Activated CD8-positive, alpha-beta memory T cell treated with anti-CD3 and anti-CD28 coated beads, Interleukin-2, amount 50 U/mL, for 4 hours (primary cell): ENCODE data around the gene SUMO1.
"Not testable (repeated sequence)": the region's sequence is repeated elsewhere in the genome, so short reads cannot be mapped to it uniquely, and the experiment has no call there.

Source experiments
- DNase-seq: peaks from one replicate; pipeline ENCODE4 v3.0.0-alpha.2; 2020

The SUMO1 gene

GRCh38 chr2:202238234-202239197 lies at the start of gene SUMO1:
Gene SUMO1 (minus strand): TSS chr2:202238597. CDS start chr2:202238451, 146 bp downstream.
- peak; percentile 92 for DNase-seq

DNA sequence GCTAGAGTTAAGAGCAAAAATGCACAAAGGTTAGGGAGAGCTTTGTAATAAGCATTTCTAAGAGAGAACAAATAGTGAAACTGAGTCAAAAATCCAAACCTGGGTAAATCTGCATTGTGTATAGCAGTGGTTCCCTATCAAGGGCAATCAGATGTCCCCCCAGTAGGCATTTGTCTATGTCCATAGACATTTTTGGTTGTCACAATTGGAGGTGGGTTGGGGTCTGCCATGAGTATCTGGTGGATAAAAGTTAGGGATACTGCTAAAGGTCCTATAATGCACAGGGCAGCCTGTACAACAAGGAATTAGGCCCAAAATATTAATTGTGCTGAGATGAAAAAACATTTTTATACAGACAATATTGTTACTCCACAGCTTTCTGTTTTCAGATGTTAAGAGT lies 48.2 kb upstream of the SUMO1 start:
- DNase-seq = no peak

DNA sequence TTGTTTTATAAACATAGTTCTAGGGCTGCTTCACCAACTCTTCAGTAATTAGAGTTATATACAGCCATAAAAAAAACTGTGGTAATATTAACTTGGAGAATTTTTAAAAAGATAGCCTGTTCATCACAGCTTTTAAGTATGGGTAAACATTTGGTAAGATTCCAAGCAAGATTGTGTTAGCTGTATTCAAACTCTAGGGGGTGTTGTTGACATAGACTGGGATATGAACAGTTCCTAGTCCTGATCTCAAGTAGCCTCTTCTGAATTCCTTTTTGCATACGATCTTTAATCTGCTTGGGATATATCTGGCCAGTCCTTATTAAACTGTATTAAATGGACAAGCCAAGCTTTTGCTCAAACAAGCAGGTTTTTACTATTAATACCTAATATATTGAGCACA lies 40.5 kb upstream of the SUMO1 start:
- no peak for DNase-seq

DNA sequence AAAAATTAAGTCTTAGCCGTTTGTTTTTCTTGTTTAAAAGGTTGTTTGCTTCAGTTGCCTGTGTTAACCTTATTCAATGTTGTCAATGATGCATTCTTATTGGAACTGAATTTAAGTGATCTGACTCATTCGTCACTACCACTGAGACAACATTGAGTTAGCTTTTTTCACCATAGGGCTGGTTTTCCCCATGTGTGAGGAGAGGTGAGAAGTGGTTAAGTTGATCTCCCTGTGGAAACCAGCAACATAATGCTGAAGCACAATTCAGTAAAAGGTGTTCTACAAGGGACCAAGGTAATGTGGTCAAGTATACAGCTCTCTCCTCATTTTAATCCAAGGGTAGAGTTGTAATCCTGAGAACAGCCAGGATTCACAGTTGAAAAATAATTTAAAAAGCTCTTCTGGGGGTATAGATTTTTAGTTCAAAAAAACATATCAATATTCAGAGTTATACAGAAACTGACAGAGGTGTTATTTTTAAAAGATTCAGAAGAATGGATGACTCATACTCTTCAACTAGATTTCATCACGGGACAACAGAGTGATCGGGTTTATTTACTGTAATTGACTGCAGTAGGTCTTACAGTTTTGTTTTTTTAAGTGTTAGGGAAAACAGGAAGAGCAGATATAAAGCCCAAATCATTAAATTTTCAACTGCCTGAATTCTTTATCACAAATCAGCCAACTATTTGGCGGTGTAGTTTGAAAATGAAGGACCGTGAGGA lies 39.8 kb upstream of the SUMO1 start:
- no peak for DNase-seq

DNA sequence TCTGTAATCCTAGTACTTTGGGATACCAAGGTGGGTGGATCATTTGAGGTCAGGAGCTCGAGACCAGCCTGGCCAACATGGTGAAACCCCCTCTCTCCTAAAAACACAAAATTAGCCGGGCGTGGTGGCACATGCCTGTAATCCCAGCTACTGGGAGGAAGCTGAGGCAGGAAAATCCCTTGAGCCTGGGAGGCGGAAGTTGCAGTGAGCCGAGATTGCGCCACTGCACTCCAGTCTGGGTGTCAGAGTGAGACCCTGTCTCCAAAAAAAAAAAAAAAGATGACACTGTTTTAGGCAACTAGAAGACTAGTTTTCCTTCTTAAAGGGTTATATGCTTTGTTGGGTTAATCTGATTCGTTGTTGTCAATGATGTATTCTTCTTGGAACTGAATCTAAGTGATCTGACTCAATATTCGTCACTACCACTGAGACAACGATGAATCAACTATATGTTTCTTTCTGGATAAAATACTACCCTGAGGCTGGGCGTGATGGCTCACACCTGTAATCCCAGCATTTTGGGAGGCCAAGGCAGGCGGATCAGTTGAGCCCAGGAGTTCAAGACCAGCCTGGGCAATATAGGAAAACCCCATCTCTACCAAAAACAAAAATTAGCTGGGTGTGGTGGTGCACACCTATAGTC lies 37.8 kb upstream of the SUMO1 start:
- DNase-seq = not testable (repeated sequence)

DNA sequence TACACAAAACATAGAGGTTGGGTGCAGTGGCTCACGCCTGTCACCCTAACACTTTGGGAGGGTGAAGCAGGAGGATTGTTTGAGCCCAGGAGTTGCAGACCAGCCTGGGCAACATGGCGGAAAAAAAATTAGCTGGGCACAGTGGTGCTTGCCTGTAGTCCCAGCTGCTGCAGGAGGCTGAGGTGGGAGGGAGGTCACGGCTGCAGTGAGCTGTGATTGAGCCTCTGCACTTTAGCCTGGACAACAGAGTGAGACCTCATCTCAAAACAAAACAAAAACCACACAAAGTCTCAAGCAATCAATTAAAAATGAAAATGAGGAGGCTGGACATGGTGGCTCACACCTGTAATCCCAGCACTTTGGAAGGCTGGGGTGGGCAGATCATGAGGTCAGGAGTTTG lies 32.1 kb upstream of the SUMO1 start:
- no peak for DNase-seq

DNA sequence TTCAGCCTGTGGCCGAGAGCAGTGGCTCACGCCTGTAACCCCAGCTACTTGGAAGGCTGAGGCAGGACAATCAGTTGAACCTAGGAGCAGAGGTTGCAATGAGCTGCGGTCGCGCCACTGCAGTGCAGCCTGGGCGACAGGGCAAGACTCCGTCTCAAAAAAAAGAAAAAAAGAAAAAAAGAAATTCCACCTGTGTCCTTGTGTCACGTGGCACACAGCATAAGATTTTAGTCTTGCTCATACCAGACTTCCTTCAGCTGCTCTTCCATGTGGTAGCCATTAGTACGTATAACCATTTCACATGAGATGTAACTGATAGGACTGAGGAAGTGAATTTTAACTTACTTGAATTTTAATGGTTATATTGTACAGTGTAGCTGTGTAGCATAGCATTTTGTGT lies 31.2 kb upstream of the SUMO1 start:
- DNase-seq = no peak

- DNase-seq = no peak
Measured at GRCh38 chr2:202267495-202267894, 29.1 kb upstream of the SUMO1 start.

- peak; percentile 84 for DNase-seq
Measured at GRCh38 chr2:202265467-202266277, 27.3 kb upstream of the SUMO1 start, which contains the start of gene NOP58. Gene NOP58 (plus strand): TSS chr2:202265763. CDS start chr2:202265942, 179 bp downstream.

DNA sequence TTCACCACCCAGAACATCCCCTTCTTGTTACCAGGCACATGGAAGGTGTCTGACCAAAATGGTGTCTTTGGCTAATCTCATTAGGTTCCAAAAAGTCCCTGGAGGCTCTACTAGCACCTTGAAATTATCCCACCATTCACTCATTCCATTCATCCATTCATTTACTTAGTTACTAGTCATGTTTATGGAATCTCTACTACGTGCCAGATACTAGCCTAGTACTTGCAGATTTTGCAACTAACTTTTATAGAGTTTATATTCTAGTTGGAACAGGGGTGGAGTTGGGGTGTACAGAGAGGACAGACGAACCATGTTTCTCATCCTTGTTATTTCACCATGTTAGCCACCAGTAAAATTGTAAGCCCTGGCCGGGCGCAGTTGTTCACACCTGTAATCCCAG lies 23.1 kb upstream of the SUMO1 start:
- DNase-seq = no peak

DNA sequence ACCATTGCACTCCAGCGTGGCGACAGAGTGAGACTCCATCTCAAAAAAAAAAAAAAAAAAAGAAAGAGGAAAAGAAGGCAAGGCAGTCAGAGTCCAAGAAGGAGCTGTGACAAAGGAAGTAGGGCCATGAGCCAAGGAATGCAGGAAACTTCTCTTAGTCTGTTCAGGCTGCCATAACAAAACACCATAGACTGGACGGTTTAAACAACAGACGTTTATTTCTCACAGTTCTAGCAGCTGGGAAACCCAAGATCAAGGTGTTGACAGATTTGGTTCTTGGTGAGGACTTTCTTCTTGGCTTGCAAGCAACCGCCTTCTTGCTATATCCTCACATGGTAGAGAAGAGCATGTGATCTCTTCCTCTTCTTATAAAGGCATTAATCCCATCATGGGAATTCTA lies 13.1 kb upstream of the SUMO1 start:
- DNase-seq = no peak

DNA sequence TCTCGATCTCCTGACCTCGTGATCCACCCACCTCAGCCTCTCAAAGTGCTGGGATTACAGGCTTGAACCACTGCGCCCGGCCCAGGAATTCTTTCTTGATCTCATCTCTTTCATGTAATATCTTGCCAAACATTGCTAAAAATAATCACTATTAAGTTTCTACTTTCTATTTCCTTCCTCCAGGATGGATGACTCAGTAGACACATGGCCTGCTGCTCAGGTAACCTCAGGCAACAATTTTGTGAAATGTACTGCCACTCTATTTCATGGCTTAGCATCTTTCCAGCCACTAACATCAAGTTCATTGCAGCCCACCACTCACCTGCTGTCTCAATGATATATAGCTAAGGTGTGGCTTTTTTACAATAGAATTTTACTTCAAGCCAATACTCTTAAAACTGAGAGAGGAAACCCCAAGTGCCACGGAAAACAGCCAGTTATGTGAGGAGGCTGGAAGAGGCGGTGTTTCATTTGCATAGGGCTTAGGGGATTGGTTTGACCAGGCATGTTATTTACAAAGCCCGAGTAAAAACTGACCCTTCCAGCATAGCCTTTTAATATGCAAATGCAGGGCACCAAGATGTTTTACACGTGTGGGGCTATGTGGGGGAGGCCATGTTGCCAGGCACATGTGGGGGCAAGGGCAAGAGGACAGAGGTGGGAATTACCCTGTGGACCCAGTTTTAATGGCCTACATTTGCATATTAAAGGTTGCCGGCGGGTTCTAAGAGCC lies 11.3 kb upstream of the SUMO1 start:
- DNase-seq = no peak

DNA sequence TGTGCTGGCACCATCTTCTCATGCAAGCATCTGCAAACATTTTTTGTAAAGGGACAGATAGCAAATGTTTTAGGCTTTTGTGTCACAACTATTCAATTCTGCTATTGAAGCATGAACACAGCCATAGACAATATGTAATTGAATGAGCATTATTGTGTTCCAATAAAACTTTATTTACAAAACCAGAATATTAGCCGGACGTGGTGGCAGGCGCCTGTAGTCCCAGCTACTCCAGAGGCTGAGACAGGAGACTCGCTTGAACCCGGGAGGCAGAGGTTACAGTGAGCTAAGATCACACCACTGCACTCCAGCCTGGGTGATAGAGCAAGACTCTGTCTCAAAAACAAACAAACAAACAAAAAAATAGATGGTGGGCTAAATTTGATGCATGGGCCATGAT lies 9.3 kb upstream of the SUMO1 start:
- DNase-seq = not testable (repeated sequence)

DNA sequence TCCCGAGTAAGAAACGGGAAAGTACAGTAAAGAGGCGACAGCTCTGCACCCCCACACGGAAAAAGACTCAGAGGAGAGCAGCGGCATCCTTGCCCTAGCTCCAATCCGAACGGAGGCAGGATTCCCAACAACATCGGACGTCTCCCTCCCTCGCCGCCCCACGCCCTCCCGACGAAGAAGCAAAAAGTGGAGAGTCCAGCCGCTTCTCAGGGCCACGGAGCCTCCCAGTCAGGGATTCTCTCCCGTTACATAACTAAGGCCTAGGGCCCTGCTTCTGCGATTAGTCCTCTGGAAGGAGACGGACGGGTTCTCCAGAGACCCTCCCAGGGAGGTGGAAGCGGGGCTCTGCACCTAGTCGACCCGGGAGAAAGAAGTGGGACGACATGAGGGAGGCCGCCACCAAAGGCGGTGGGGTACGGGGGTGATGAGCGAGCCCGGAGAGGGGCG lies 587 bp downstream of the SUMO1 start:
- no peak for DNase-seq

- no peak for DNase-seq
Measured at GRCh38 chr2:202221873-202222272, 16.5 kb downstream of the SUMO1 start.

- no peak for DNase-seq
Measured at GRCh38 chr2:202215179-202215578, 23.2 kb downstream of the SUMO1 start.

GRCh38 chr2:202208526-202208925 lies 29.9 kb downstream of the SUMO1 start:
- no peak for DNase-seq

DNA sequence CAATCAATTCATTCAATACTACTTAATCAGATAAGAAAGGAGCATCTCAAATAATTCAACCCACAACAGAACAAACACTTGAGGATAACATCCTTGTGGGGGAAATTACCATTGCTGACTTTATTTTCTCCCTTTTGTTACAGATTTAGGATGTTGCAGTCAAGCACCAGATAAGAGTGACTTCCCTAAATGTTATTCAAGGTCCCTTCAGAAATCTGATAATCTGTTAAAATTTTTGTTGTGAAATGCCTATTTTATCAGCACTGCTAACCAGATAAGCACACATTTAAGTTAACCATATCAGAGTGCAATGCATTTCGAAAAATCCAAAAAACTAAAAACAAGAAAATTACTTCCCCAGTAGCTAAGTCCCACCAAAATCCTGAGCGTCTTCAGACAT lies 33.5 kb downstream of the SUMO1 start:
- DNase-seq = no peak

DNA sequence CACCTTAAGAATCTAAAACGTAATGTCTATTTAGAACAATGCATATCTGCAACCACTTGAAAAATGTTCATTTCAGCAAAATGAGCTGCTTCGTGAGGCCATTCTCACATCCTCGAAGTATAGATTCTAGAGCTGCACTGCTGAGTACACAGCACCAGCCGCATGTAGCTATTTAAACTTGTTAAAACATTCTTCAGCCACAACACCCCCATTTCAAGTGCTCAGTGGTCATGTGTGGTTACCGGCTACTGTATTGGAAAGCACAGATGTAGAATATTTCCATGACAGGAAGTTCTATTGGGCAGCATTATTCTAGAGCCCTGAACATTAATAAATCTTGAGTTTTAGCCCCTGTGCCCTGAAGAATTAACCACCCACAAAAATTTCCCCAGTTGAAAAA lies 35.0 kb downstream of the SUMO1 start:
- no peak for DNase-seq

- no peak for DNase-seq
Measured at GRCh38 chr2:202201220-202202160, 36.9 kb downstream of the SUMO1 start.

DNA sequence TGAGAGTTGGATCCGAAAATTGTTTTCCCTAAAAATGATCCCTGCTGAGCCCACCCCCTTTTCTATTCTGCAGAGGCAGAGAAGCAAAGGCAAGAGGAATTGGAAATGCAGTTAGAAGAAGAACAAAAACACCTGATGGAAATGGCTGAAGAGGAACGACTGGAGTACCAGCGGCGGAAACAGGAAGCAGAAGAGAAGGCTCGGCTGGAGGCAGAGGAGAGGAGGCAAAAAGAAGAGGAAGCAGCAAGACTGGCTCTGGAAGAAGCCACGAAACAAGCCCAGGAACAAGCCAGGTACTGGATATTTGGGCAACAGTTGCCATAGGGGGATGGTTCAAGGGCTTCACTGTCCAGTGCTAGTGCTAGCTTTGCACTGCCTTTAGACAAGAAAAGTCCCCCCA lies 41.7 kb downstream of the SUMO1 start:
- no peak for DNase-seq
